GM12891 (cell line): ENCODE results near the gene RAD50.
"Not testable (repeated sequence)": the region's sequence is repeated elsewhere in the genome, so short reads cannot be mapped to it uniquely, and the experiment has no call there.

Experiments used
- DNase-seq: peaks from one replicate; pipeline ENCODE4 v3.0.0; 2011; ENCODE audit warnings: low spot score; ENCODE audit not compliant: insufficient read length
- FAIRE-seq: peaks from 2 replicates; lab custom pipeline; 2011; peaks lifted over from hg19 to GRCh38; lab: Jason Lieb, UNC
- PAX5 ChIP-seq: IDR thresholded peaks from 2 replicates; pipeline ENCODE4 v1.6.1; 2011; ENCODE audit warnings: low read length, moderate library complexity, mild to moderate bottlenecking; ENCODE audit not compliant: insufficient read depth, severe bottlenecking
- POLR2A ChIP-seq: IDR thresholded peaks from 2 replicates; pipeline ENCODE4 v1.6.1; 2011; ENCODE audit warnings: low read depth, low read length, control low read depth
- POLR2AphosphoS5 ChIP-seq: IDR thresholded peaks from 2 replicates; pipeline ENCODE4 v1.6.1; 2011; ENCODE audit warnings: low read depth, low read length, control low read depth
- POU2F2 ChIP-seq: IDR thresholded peaks from 2 replicates; pipeline ENCODE4 v1.6.1; 2011; ENCODE audit warnings: low read depth, mild to moderate bottlenecking, control low read depth, low read length, moderate library complexity
- SPI1 ChIP-seq: IDR thresholded peaks from 2 replicates; pipeline ENCODE4 v1.6.1; 2011; ENCODE audit warnings: low read depth, low read length, control low read depth
- TAF1 ChIP-seq: IDR thresholded peaks from 2 replicates; pipeline ENCODE4 v1.6.1; 2011; ENCODE audit warnings: low read depth, low read length, control low read depth

The RAD50 gene

GRCh38 chr5:132680780-132681475 lies 124.2 kb downstream of the RAD50 start:
- peak; percentile 33 for FAIRE-seq
- TF ChIP-seq POU2F2 = no peak
- no peak for TF ChIP-seq TAF1
- no peak for TF ChIP-seq POLR2AphosphoS5
- no peak for TF ChIP-seq POLR2A
- no peak for TF ChIP-seq SPI1
- no peak for TF ChIP-seq PAX5
- no peak for DNase-seq

- DNase-seq (no peak), FAIRE-seq (no peak)
- TF ChIP-seq SPI1 = no peak
Observed at GRCh38 chr5:132681476-132681831, 124.7 kb downstream of the RAD50 start.

- TF ChIP-seq TAF1 = no peak
- no peak for TF ChIP-seq POU2F2
- no peak for TF ChIP-seq POLR2AphosphoS5
- TF ChIP-seq POLR2A = no peak
- TF ChIP-seq PAX5 = no peak
- peak; percentile 81 for FAIRE-seq
- no peak for DNase-seq
Observed at GRCh38 chr5:132681983-132682382, 125.2 kb downstream of the RAD50 start.

GRCh38 chr5:132684491-132684890 lies 127.7 kb downstream of the RAD50 start:
- FAIRE-seq (no peak), DNase-seq (no peak)
- TF ChIP-seq POLR2AphosphoS5 = no peak
- no peak for TF ChIP-seq POLR2A
- TF ChIP-seq PAX5 = no peak
- no peak for TF ChIP-seq POU2F2
- TF ChIP-seq TAF1 = no peak
- no peak for TF ChIP-seq SPI1

- DNase-seq (no peak), FAIRE-seq (peak; percentile 86)
- no peak for TF ChIP-seq TAF1
- no peak for TF ChIP-seq POU2F2
Observed at GRCh38 chr5:132684922-132685720, 128.3 kb downstream of the RAD50 start.

- no peak for DNase-seq
- no peak for FAIRE-seq
- TF ChIP-seq POLR2A (no peak), POU2F2 (no peak), PAX5 (no peak), POLR2AphosphoS5 (no peak), TAF1 (no peak), SPI1 (no peak)
Observed at GRCh38 chr5:132686193-132686592, 129.4 kb downstream of the RAD50 start.

- peak; percentile 83 for FAIRE-seq
- TF ChIP-seq TAF1 = no peak
- no peak for TF ChIP-seq POLR2AphosphoS5
- TF ChIP-seq PAX5 = no peak
- no peak for TF ChIP-seq POU2F2
- TF ChIP-seq SPI1 = no peak
- no peak for TF ChIP-seq POLR2A
- no peak for DNase-seq
Observed at GRCh38 chr5:132687995-132688394, 131.2 kb downstream of the RAD50 start.

GRCh38 chr5:132688536-132689339 lies 132.0 kb downstream of the RAD50 start:
- DNase-seq = no peak
- TF ChIP-seq TAF1 = no peak
- TF ChIP-seq POU2F2 = no peak
- no peak for TF ChIP-seq PAX5
- TF ChIP-seq SPI1 = no peak
- TF ChIP-seq POLR2A = no peak
- TF ChIP-seq POLR2AphosphoS5 = no peak
- FAIRE-seq = peak; percentile 16

- FAIRE-seq = no peak
- DNase-seq = no peak
- no peak for TF ChIP-seq TAF1
- TF ChIP-seq POU2F2 = no peak
- TF ChIP-seq PAX5 = no peak
- TF ChIP-seq SPI1 = no peak
- no peak for TF ChIP-seq POLR2A
- TF ChIP-seq POLR2AphosphoS5 = no peak
Observed at GRCh38 chr5:132689513-132689912, 132.7 kb downstream of the RAD50 start.

GRCh38 chr5:132690156-132690555 lies 133.4 kb downstream of the RAD50 start:
- TF ChIP-seq POLR2AphosphoS5 (no peak), TAF1 (no peak), POU2F2 (no peak), PAX5 (no peak), POLR2A (no peak)
- FAIRE-seq (no peak), DNase-seq (no peak)

GRCh38 chr5:132691755-132692631 lies 135.2 kb downstream of the RAD50 start:
- DNase-seq = not testable (repeated sequence)
- peak; percentile 71 for FAIRE-seq
